Transverse colon (tissue), 4 donors: ENCODE measurements around the gene ENTPD1. TPM values are rescaled to one million over a fixed set of nuclear protein-coding genes. Genes with fewer than 3 reads are reported as not detected.
"Not testable (repeated sequence)": the region's sequence is repeated elsewhere in the genome, so short reads cannot be mapped to it uniquely, and the experiment has no call there.

Experiments used
- DNase-seq: peaks from one replicate; pipeline ENCODE4 v3.0.0-alpha.2; 2019
- H3K27ac ChIP-seq, 4 donors: fragments of 200-600 bp; sonication (generic); 2 replicates each; pipeline ENCODE4 v1.5.1; 2016 to 2018; ENCODE audit warnings: inconsistent platforms in 4 of 4
- H3K27me3 ChIP-seq: fragments of 200-600 bp; sonication (generic); 2 replicates; pipeline ENCODE4 v1.5.1; 2017; ENCODE audit warnings: inconsistent platforms
- H3K36me3 ChIP-seq, 4 donors: fragments of 200-600 bp; sonication (generic); 2 replicates each; pipeline ENCODE4 v1.5.1; 2017 to 2019; ENCODE audit warnings: inconsistent platforms in 4 of 4
- H3K4me1 ChIP-seq, 4 donors: fragments of 200-600 bp; sonication (generic); 2 replicates each; pipeline ENCODE4 v1.5.1; 2017 to 2020; ENCODE audit warnings: inconsistent platforms in 4 of 4
- H3K4me3 ChIP-seq, 4 donors: fragments of 200-600 bp; sonication (generic); 1 replicate in 1 of 4; 2 replicates in 3 of 4; pipeline versions ENCODE4 v1.5.1 to v1.6.1; 2017 to 2019; ENCODE audit warnings: inconsistent platforms in 4 of 4
- H3K9me3 ChIP-seq, 2 donors: fragments of 200-600 bp; sonication (generic); 2 replicates each; pipeline ENCODE4 v1.5.1; 2017 to 2019; ENCODE audit warnings: inconsistent platforms in 2 of 2
- CTCF ChIP-seq, 5 experiments: fragments of 200-600 bp in 3 of 5; fragments of 450-650 bp in 2 of 5; sonication (generic) in 3 of 5; IDR thresholded peaks; 1 replicate in 2 of 5; 2 replicates in 3 of 5; pipeline ENCODE4 v1.5.1; 2016 to 2017; ENCODE audit warnings: antibody characterized with exemption in 5 of 5, inconsistent platforms in 3 of 5, mild to moderate bottlenecking in 2 of 5, moderate library complexity in 1 of 5
- EP300 ChIP-seq: sonication (generic); formaldehyde crosslinking; IDR thresholded peaks from one replicate; pipeline ENCODE4 v1.6.1; 2017; ENCODE audit warnings: antibody characterized with exemption, low read depth
- POLR2A ChIP-seq: fragments of 450-650 bp; IDR thresholded peaks from one replicate; pipeline ENCODE4 v1.6.1; 2016; ENCODE audit warnings: antibody characterized with exemption, mild to moderate bottlenecking, moderate library complexity
- POLR2AphosphoS5 ChIP-seq, 3 donors: sonication (generic); formaldehyde crosslinking; IDR thresholded peaks; one replicate each; pipeline ENCODE4 v1.6.1; 2016; ENCODE audit warnings: antibody characterized with exemption in 3 of 3
- WGBS, 2 donors: methylation state at CpG; one replicate each; pipeline ENCODE4 v1.1.5; 2018; ENCODE audit warnings: low coverage in 1 of 2; 5-methylcytosine and 5-hydroxymethylcytosine counted together
- in situ Hi-C, 4 donors: fragments of 200-750 bp; cut with MboI; loops; one replicate each; pipeline versions ENCODE4 v1.15.0 to v1.15.1; 2017; ENCODE audit warnings: low sequenced_read_pairs in 3 of 4, low pct_ligation_motif_present in 1 of 4, low pct_unique_long_range_greater_than_20kb in 1 of 4
- intact Hi-C: fragments of 100-400 bp; cut with DNase I; formaldehyde crosslinking; loops from one replicate; pipeline ENCODE4 v1.15.1; 2023; ENCODE audit warnings: low total_unique reads
- total RNA-seq, 4 donors: library from RNA; depleted of rRNA; stranded (reverse); fragments of >200 nt; gene quantifications; one replicate each; pipeline ENCODE4 v1.1.0, GENCODE V29; 2016

The ENTPD1 gene
- total RNA-seq, 4 donors from 2014 or later = 5.1 to 35.6 (median 11.0) TPM

- WGBS, 2 donors = 80 to 86% methylated on average over 1 to 3 of the region's 3 CpGs
- H3K9me3 ChIP-seq = no peaks in the 10 kb centered on the region
- in situ Hi-C loops = no loop called here
- peak overlapping the region; percentile 8 to 33 (median 20) for H3K27ac ChIP-seq
- intact Hi-C loops = no loop called here
- no peak overlapping the region for H3K4me3 ChIP-seq
- H3K27me3 ChIP-seq = no peaks in the 10 kb centered on the region
- H3K36me3 ChIP-seq = no peaks in the 10 kb centered on the region
- TF ChIP-seq POLR2AphosphoS5 (IDR thresholded peaks at IDR 0.05) (no peak), EP300 (no peak), POLR2A (no peak), CTCF (IDR thresholded peaks at IDR 0.05) (no peak)
- H3K4me1 ChIP-seq = peaks cover 0 to 23% (median 4%) of the 10 kb centered on the region in 4 donors
- no peak for DNase-seq
Observed at GRCh38 chr10:95794195-95794594, 38.2 kb downstream of the ENTPD1 start.

GRCh38 chr10:95795602-95796001 lies 39.6 kb downstream of the ENTPD1 start:
- Histone ChIP-seq H3K27me3 (no peaks in the 10 kb centered on the region), H3K4me3 (no peak overlapping the region), H3K27ac (no peak overlapping the region), H3K9me3 (no peaks in the 10 kb centered on the region), H3K36me3 (no peaks in the 10 kb centered on the region), H3K4me1 (peaks cover 0 to 23% (median 4%) of the 10 kb centered on the region in 4 donors)
- no peak for DNase-seq
- intact Hi-C loops (no loop called here), in situ Hi-C loops (no loop called here)
- WGBS, 2 donors = 73 to 86% methylated on average over 3 of the region's 3 CpGs
- TF ChIP-seq POLR2A (no peak), POLR2AphosphoS5 (IDR thresholded peaks at IDR 0.05) (no peak), CTCF (IDR thresholded peaks at IDR 0.05) (no peak)

- H3K27ac ChIP-seq = no peak overlapping the region
- intact Hi-C loops = no loop called here
- no peaks in the 10 kb centered on the region for H3K9me3 ChIP-seq
- H3K4me1 ChIP-seq = peaks cover 0 to 23% (median 4%) of the 10 kb centered on the region in 4 donors
- DNase-seq = no peak
- in situ Hi-C loops = no loop called here
- TF ChIP-seq CTCF (IDR thresholded peaks at IDR 0.05) (no peak), POLR2A (no peak), EP300 (no peak)
- no peaks in the 10 kb centered on the region for H3K27me3 ChIP-seq
- no peak overlapping the region for H3K4me3 ChIP-seq
- no peaks in the 10 kb centered on the region for H3K36me3 ChIP-seq
Observed at GRCh38 chr10:95796504-95796903, 40.5 kb downstream of the ENTPD1 start.

GRCh38 chr10:95798096-95798855 lies 42.3 kb downstream of the ENTPD1 start:
- intact Hi-C loops (no loop called here), in situ Hi-C loops (no loop called here)
- Histone ChIP-seq H3K27ac (no peak overlapping the region), H3K9me3 (no peaks in the 10 kb centered on the region), H3K4me1 (peaks cover 0 to 9% (median 0%) of the 10 kb centered on the region in 4 donors), H3K27me3 (no peaks in the 10 kb centered on the region), H3K36me3 (no peaks in the 10 kb centered on the region), H3K4me3 (no peak overlapping the region)
- TF ChIP-seq CTCF (IDR thresholded peaks at IDR 0.05) = no peak
- TF ChIP-seq EP300 = no peak
- no peak for TF ChIP-seq POLR2AphosphoS5 (IDR thresholded peaks at IDR 0.05)
- TF ChIP-seq POLR2A = no peak
- DNase-seq = no peak

- H3K9me3 ChIP-seq, intact Hi-C loops, H3K27ac ChIP-seq, DNase-seq, H3K36me3 ChIP-seq, in situ Hi-C loops, H3K4me1 ChIP-seq, H3K4me3 ChIP-seq, H3K27me3 ChIP-seq: not testable (repeated sequence)
- 83% methylated on average over 2 of the region's 2 CpGs; no CpG with 5 or more reads in 1 of the 2 donors for WGBS, 2 donors
Observed at GRCh38 chr10:95800286-95800685, 44.3 kb downstream of the ENTPD1 start.

GRCh38 chr10:95806687-95807380 lies 50.9 kb downstream of the ENTPD1 start:
- H3K27ac ChIP-seq, H3K27me3 ChIP-seq, H3K9me3 ChIP-seq, intact Hi-C loops, in situ Hi-C loops, H3K4me1 ChIP-seq, H3K36me3 ChIP-seq, H3K4me3 ChIP-seq: not testable (repeated sequence)
- DNase-seq = peak; percentile 27
- 77% methylated on average over 11 of the region's 11 CpGs; no CpG with 5 or more reads in 1 of the 2 donors for WGBS, 2 donors
